GM19035 (cell line): ENCODE measurements around the gene CACNG3.
"Not testable (repeated sequence)": the region's sequence is repeated elsewhere in the genome, so short reads cannot be mapped to it uniquely, and the experiment has no call there.

ENCODE experiments used
- ATAC-seq: cut with Tn5 transposase; IDR thresholded peaks from one replicate; pipeline ENCODE4 v1.9.1; 2021; ENCODE audit not compliant: unreplicated experiment

CACNG3 gene

GRCh38 chr16:24328835-24329452 is 72.8 kb downstream of the CACNG3 start:
- ATAC-seq: no peak

- no peak for ATAC-seq
Observed at GRCh38 chr16:24332178-24332577, 76.0 kb downstream of the CACNG3 start.

- ATAC-seq: no peak
Observed at GRCh38 chr16:24332582-24333090, 76.5 kb downstream of the CACNG3 start.

- ATAC-seq: no peak
Observed at GRCh38 chr16:24336491-24336890, 80.4 kb downstream of the CACNG3 start.

GRCh38 chr16:24337013-24337412 is 80.9 kb downstream of the CACNG3 start:
- no peak for ATAC-seq

- not testable (repeated sequence) for ATAC-seq
Observed at GRCh38 chr16:24343829-24344228, 87.7 kb downstream of the CACNG3 start.

GRCh38 chr16:24344784-24345183 is 88.6 kb downstream of the CACNG3 start:
- ATAC-seq: no peak

- no peak for ATAC-seq
Observed at GRCh38 chr16:24345704-24346103, 89.6 kb downstream of the CACNG3 start.

- no peak for ATAC-seq
Observed at GRCh38 chr16:24346734-24347133, 90.6 kb downstream of the CACNG3 start.

- ATAC-seq: no peak
Observed at GRCh38 chr16:24347556-24347955, 91.4 kb downstream of the CACNG3 start.

GRCh38 chr16:24348545-24349290 is 92.6 kb downstream of the CACNG3 start:
- ATAC-seq: no peak

- no peak for ATAC-seq
Observed at GRCh38 chr16:24349320-24349719, 93.2 kb downstream of the CACNG3 start.

GRCh38 chr16:24352746-24353145 is 96.6 kb downstream of the CACNG3 start:
- ATAC-seq: no peak

- no peak for ATAC-seq
Observed at GRCh38 chr16:24353622-24354021, 97.5 kb downstream of the CACNG3 start.

GRCh38 chr16:24357511-24357910 is 101.4 kb downstream of the CACNG3 start:
- ATAC-seq: no peak

- no peak for ATAC-seq
Observed at GRCh38 chr16:24358117-24358516, 102.0 kb downstream of the CACNG3 start.

- ATAC-seq: no peak
Observed at GRCh38 chr16:24359490-24359889, 103.4 kb downstream of the CACNG3 start.

- no peak for ATAC-seq
Observed at GRCh38 chr16:24360936-24361335, 104.8 kb downstream of the CACNG3 start.

GRCh38 chr16:24364596-24364995 is 108.5 kb downstream of the CACNG3 start:
- no peak for ATAC-seq

GRCh38 chr16:24367186-24367710 is 111.1 kb downstream of the CACNG3 start:
- ATAC-seq: no peak

- no peak for ATAC-seq
Observed at GRCh38 chr16:24372824-24373223, 116.7 kb downstream of the CACNG3 start.

- ATAC-seq: no peak
Observed at GRCh38 chr16:24378999-24379398, 122.9 kb downstream of the CACNG3 start.
